GM10266 (cell line): Measurements from ENCODE around the gene WDR18.

ENCODE experiments used
- DNase-seq: peaks from one replicate; pipeline ENCODE4 v3.0.0; 2012; ENCODE audit errors: extremely low spot score
- CTCF ChIP-seq: IDR thresholded peaks from 2 replicates; pipeline ENCODE4 v1.5.1; 2012; ENCODE audit warnings: mild to moderate bottlenecking, low read depth; ENCODE audit not compliant: control insufficient read depth, insufficient read depth; ENCODE audit errors: missing control alignments

The WDR18 gene

GRCh38 chr19:1017115-1017905, 33.2 kb downstream of the WDR18 start:
- no peak for TF ChIP-seq CTCF
- no peak for DNase-seq

GRCh38 chr19:1017906-1018305, 33.8 kb downstream of the WDR18 start:
- no peak for DNase-seq
- no peak for TF ChIP-seq CTCF

GRCh38 chr19:1018393-1018792, 34.2 kb downstream of the WDR18 start:
- DNase-seq = no peak
- TF ChIP-seq CTCF = no peak

- no peak for DNase-seq
- TF ChIP-seq CTCF = no peak
Observed at GRCh38 chr19:1018932-1019615, 34.9 kb downstream of the WDR18 start.

- no peak for DNase-seq
Observed at GRCh38 chr19:1019616-1019961, 35.4 kb downstream of the WDR18 start.

GRCh38 chr19:1019980-1020867, 36.1 kb downstream of the WDR18 start:
- TF ChIP-seq CTCF = no peak
- DNase-seq = no peak

More at GRCh38 chr19:1019616-1019961, 35.4 kb downstream of the WDR18 start:
- TF ChIP-seq CTCF = no peak
